H1 (cell line): ENCODE results near the gene STAG1. TPM values are rescaled to one million over a fixed set of nuclear protein-coding genes. Genes with fewer than 3 reads are reported as not detected.

Source experiments
- CTCF ChIA-PET: fragments of 300-600 bp; sonication (Branson Sonifier 250); formaldehyde crosslinking; loops from one replicate; lab custom pipeline; 2021; ENCODE audit not compliant: partially characterized antibody; lab: Charles Lee
- POLR2A ChIA-PET: fragments of 300-600 bp; sonication (Branson Sonifier 250); formaldehyde crosslinking; loops from one replicate; lab custom pipeline; 2021; ENCODE audit warnings: inconsistent platforms; ENCODE audit not compliant: partially characterized antibody; lab: Charles Lee
- DNase-seq, 2 experiments: peaks; one replicate each; pipeline versions ENCODE4 v3.0.0 to v3.0.0-alpha.2; 2010 to 2022; ENCODE audit warnings: low spot score in 2 of 2, low read depth in 1 of 2, mixed read lengths in 1 of 2
- FAIRE-seq: peaks from 2 replicates; lab custom pipeline; 2011; peaks lifted over from hg19 to GRCh38; lab: Jason Lieb, UNC
- H2AFZ ChIP-seq: 2 replicates; pipeline ENCODE4 v1.8.1; 2012; ENCODE audit warnings: low read length, inconsistent platforms
- H2AK5ac ChIP-seq: 2 replicates; pipeline ENCODE4 v1.6.1; 2013; ENCODE audit warnings: low read depth, low read length
- H2BK120ac ChIP-seq: replicated peaks from 2 replicates; pipeline ENCODE3; 2013; ENCODE audit warnings: low read depth, low read length, inconsistent platforms
- H2BK12ac ChIP-seq: 2 replicates; pipeline ENCODE4 v1.6.1; 2013; ENCODE audit warnings: low read depth, low read length
- H2BK15ac ChIP-seq: 2 replicates; pipeline ENCODE4 v1.6.1; 2013; ENCODE audit warnings: low read length
- H2BK20ac ChIP-seq: 2 replicates; pipeline ENCODE4 v1.6.1; 2013; ENCODE audit warnings: low read length
- H2BK5ac ChIP-seq: 2 replicates; pipeline ENCODE4 v1.6.1; 2013; ENCODE audit warnings: low read depth, low read length
- H3K14ac ChIP-seq: 2 replicates; pipeline ENCODE4 v1.6.1; 2013; ENCODE audit warnings: inconsistent platforms; ENCODE audit not compliant: insufficient read length
- H3K18ac ChIP-seq: 2 replicates; pipeline ENCODE4 v1.6.1; 2013; ENCODE audit warnings: low read length; ENCODE audit errors: extremely low read depth
- H3K23ac ChIP-seq: 2 replicates; pipeline ENCODE4 v1.6.1; 2013; ENCODE audit warnings: inconsistent platforms; ENCODE audit not compliant: insufficient read length
- H3K23me2 ChIP-seq: 2 replicates; pipeline ENCODE4 v1.6.1; 2013; ENCODE audit warnings: low read depth, low read length
- H3K27ac ChIP-seq: 2 replicates; pipeline ENCODE4 v1.6.1; 2011; ENCODE audit warnings: low read depth, low read length, inconsistent platforms
- H3K27me3 ChIP-seq, 4 experiments: replicated peaks in 1 of 4; 1 replicate in 1 of 4; 2 replicates in 3 of 4; pipeline versions ENCODE4 v1.6.1 to v1.8.1; 2011 to 2013; ENCODE audit warnings: low read length in 3 of 4, mild to moderate bottlenecking in 3 of 4, inconsistent platforms in 2 of 4, mixed read lengths in 2 of 4, moderate library complexity in 1 of 4; ENCODE audit not compliant: control insufficient read depth in 3 of 4, insufficient read depth in 3 of 4; ENCODE audit errors: extremely low read depth in 1 of 4
- H3K36me3 ChIP-seq, 4 experiments: 2 replicates each; pipeline versions ENCODE4 v1.6.1 to v1.8.1; 2011 to 2013; ENCODE audit warnings: mild to moderate bottlenecking in 4 of 4, low read length in 3 of 4, moderate library complexity in 2 of 4, control low read depth in 1 of 4, inconsistent platforms in 1 of 4; ENCODE audit not compliant: insufficient read depth in 4 of 4, control insufficient read depth in 2 of 4
- H3K4ac ChIP-seq: replicated peaks from 2 replicates; pipeline ENCODE3; 2013; ENCODE audit warnings: low read length, low read depth, mixed read lengths, inconsistent platforms; ENCODE audit not compliant: insufficient read length
- H3K4me1 ChIP-seq, 4 experiments: replicated peaks in 1 of 4; 1 replicate in 1 of 4; 2 replicates in 3 of 4; pipeline versions ENCODE4 v1.6.1 to v1.8.1; 2011 to 2013; ENCODE audit warnings: low read length in 3 of 4, inconsistent platforms in 2 of 4, mixed read lengths in 1 of 4; ENCODE audit not compliant: insufficient read depth in 4 of 4, control insufficient read depth in 3 of 4
- H3K4me2 ChIP-seq, 2 experiments: 2 replicates each; pipeline versions ENCODE4 v1.6.1 to v1.8.1; 2011 to 2013; ENCODE audit warnings: low read depth in 2 of 2, low read length in 2 of 2, control low read depth in 1 of 2, inconsistent platforms in 1 of 2, mild to moderate bottlenecking in 1 of 2; ENCODE audit not compliant: insufficient read depth in 1 of 2
- H3K4me3 ChIP-seq, 4 experiments: fragments of 200-600, 300-600 bp in 1 of 4; sonication (generic), shearing (Covaris generic), sonication (Bioruptor Twin) in 1 of 4; 2 replicates each; pipeline versions ENCODE4 v1.5.1 to v1.8.1; 2011 to 2016; ENCODE audit warnings: low read length in 4 of 4, low read depth in 3 of 4, control low read depth in 2 of 4, inconsistent platforms in 2 of 4, mild to moderate bottlenecking in 2 of 4, mixed read lengths in 1 of 4, moderate library complexity in 1 of 4; ENCODE audit not compliant: insufficient read depth in 2 of 4; ENCODE audit errors: extremely low read depth in 1 of 4
- H3K56ac ChIP-seq: replicated peaks from 2 replicates; pipeline ENCODE3; 2013; ENCODE audit warnings: low read depth, mild to moderate bottlenecking, mixed read lengths, low read length, inconsistent platforms; ENCODE audit not compliant: insufficient read length
- H3K79me1 ChIP-seq: 2 replicates; pipeline ENCODE4 v1.6.1; 2013; ENCODE audit warnings: low read depth, low read length, control low read depth
- H3K79me2 ChIP-seq, 2 experiments: 2 replicates each; pipeline versions ENCODE4 v1.6.1 to v1.8.1; 2012 to 2013; ENCODE audit warnings: low read length in 2 of 2, mild to moderate bottlenecking in 2 of 2, inconsistent platforms in 1 of 2; ENCODE audit not compliant: insufficient read depth in 2 of 2, control insufficient read depth in 1 of 2
- H3K9ac ChIP-seq, 4 experiments: replicated peaks in 1 of 4; 1 replicate in 1 of 4; 2 replicates in 3 of 4; pipeline versions ENCODE4 v1.6.1 to v1.8.1; 2011 to 2013; ENCODE audit warnings: low read depth in 3 of 4, low read length in 3 of 4, control low read depth in 2 of 4, mild to moderate bottlenecking in 2 of 4, moderate library complexity in 2 of 4, inconsistent platforms in 1 of 4; ENCODE audit errors: extremely low read depth in 1 of 4
- H3K9me3 ChIP-seq, 2 experiments: 2 replicates each; pipeline versions ENCODE4 v1.6.1 to v1.8.1; 2012 to 2013; ENCODE audit warnings: mild to moderate bottlenecking in 2 of 2, moderate library complexity in 2 of 2, control low read depth in 1 of 2, inconsistent platforms in 1 of 2, low read depth in 1 of 2, low read length in 1 of 2, mixed read lengths in 1 of 2; ENCODE audit not compliant: insufficient read depth in 2 of 2
- H4K20me1 ChIP-seq, 2 experiments: replicated peaks in 1 of 2; 2 replicates each; pipeline versions ENCODE3 to v1.8.1; 2011 to 2013; ENCODE audit warnings: inconsistent platforms in 2 of 2, low read length in 2 of 2, mild to moderate bottlenecking in 1 of 2; ENCODE audit not compliant: insufficient read depth in 2 of 2, control insufficient read depth in 1 of 2
- H4K5ac ChIP-seq: 2 replicates; pipeline ENCODE4 v1.6.1; 2013; ENCODE audit warnings: low read length, low read depth, mixed read lengths, inconsistent platforms; ENCODE audit not compliant: insufficient read length
- H4K8ac ChIP-seq: 2 replicates; pipeline ENCODE4 v1.8.0; 2013; ENCODE audit warnings: mild to moderate bottlenecking, moderate library complexity, low read length, inconsistent platforms; ENCODE audit not compliant: insufficient read depth; ENCODE audit errors: extremely low read depth
- H4K91ac ChIP-seq: replicated peaks from 2 replicates; pipeline ENCODE3; 2013; ENCODE audit warnings: low read length, mixed read lengths, inconsistent platforms; ENCODE audit not compliant: insufficient read length
- RXRA ChIP-seq: IDR thresholded peaks from 2 replicates; pipeline ENCODE4 v1.6.1; 2011; ENCODE audit warnings: low read depth, mild to moderate bottlenecking, low read length, moderate library complexity; ENCODE audit not compliant: insufficient read depth
- SP2 ChIP-seq: IDR thresholded peaks from 2 replicates; pipeline ENCODE4 v1.6.1; 2012; ENCODE audit warnings: mild to moderate bottlenecking, low read length, inconsistent platforms
- WGBS, 2 experiments: shearing (Covaris generic) in 1 of 2; methylation state at CpG; one replicate each; pipeline versions ENCODE4 v1.1.6 to v1.1.7; 2013 to 2015; ENCODE audit warnings: low lambda C conversion rate in 2 of 2, mixed read lengths in 2 of 2, inconsistent platforms in 1 of 2, low coverage in 1 of 2, missing lambda C conversion rate in 1 of 2; ENCODE audit not compliant: insufficient replicate concordance in 2 of 2, insufficient coverage in 1 of 2, insufficient read length in 1 of 2; ENCODE audit errors: extremely low coverage in 1 of 2, missing lambda C conversion rate in 1 of 2; 5-methylcytosine and 5-hydroxymethylcytosine counted together
- polyA plus RNA-seq, 7 experiments: library from polyadenylated mRNA; depleted of rRNA in 3 of 7; stranded (reverse) in 5 of 7; unstranded in 2 of 7; fragments of >200 nt in 5 of 7; fragments of 200-250 nt in 2 of 7; gene quantifications; 1 replicate in 5 of 7; 2 replicates in 1 of 7; 4 replicates in 1 of 7; pipeline versions ENCODE4 v1.2.1 to v1.2.3, GENCODE V29; 2011 to 2013; ENCODE audit warnings: missing spikeins in 2 of 7, mixed read lengths in 2 of 7
- total RNA-seq: library from RNA; stranded (reverse); fragmentation: NEBNext Ultra II Directional; extraction: Animal tissue kit (Norgen Biotek cat#: 25700); gene quantifications from 2 replicates; pipeline ENCODE4 v1.2.1, GENCODE V29; 2021

STAG1 gene
- total and polyA plus RNA-seq, 2 of the 8 experiments (the other 6 are each of a cell fraction or from before 2014, with no cell fraction given), result 4.6 to 23.4 TPM

GRCh38 chr3:136346486-136346885 lies 405.7 kb downstream of the STAG1 start:
- H3K9ac ChIP-seq, result no peak overlapping the region
- CTCF ChIA-PET, result interaction anchor here (0.9 to 1.0 kb wide), 3 partner anchors 22 to 45 kb away, joined by 3 read pairs; no protein-coding TSS in a partner anchor
- 93% methylated on average over 5 of the region's 5 CpGs; no CpG with 5 or more reads in 1 of the 2 experiments for WGBS, 2 experiments

More at GRCh38 chr3:136346486-136346885, 405.7 kb downstream of the STAG1 start:
- no peak overlapping the region for H3K23ac ChIP-seq
- H4K8ac ChIP-seq, result no peak overlapping the region
- H3K79me1 ChIP-seq, result no peaks in the 10 kb centered on the region
- no peak overlapping the region for H2BK120ac ChIP-seq
- TF ChIP-seq RXRA (no peak), SP2 (no peak)
- peaks cover 0 to 5% (median 0%) of the 10 kb centered on the region in 4 experiments; a peak in 3 of 7 replicates for H3K4me1 ChIP-seq
- no peaks in the 10 kb centered on the region for H3K79me2 ChIP-seq
- H2BK20ac ChIP-seq, result no peak overlapping the region
- H3K36me3 ChIP-seq, result peaks cover 0 to 7% (median 0%) of the 10 kb centered on the region in 4 experiments; a peak in 1 of 8 replicates
- no peak overlapping the region for H2BK5ac ChIP-seq
- H3K4me2 ChIP-seq, result no peak overlapping the region
- H4K91ac ChIP-seq, result no peak overlapping the region
- H2BK15ac ChIP-seq, result no peak overlapping the region
- H3K18ac ChIP-seq, result no peak overlapping the region
- H3K4ac ChIP-seq, result no peak overlapping the region
- FAIRE-seq (no peak), DNase-seq (no peak)
- no peak overlapping the region for H4K5ac ChIP-seq
- no peak overlapping the region for H2AK5ac ChIP-seq
- H3K56ac ChIP-seq, result no peak overlapping the region
- no peak overlapping the region for H3K4me3 ChIP-seq
- H3K23me2 ChIP-seq, result no peaks in the 10 kb centered on the region
- H4K20me1 ChIP-seq, result no peaks in the 10 kb centered on the region
- no peaks in the 10 kb centered on the region for H3K27me3 ChIP-seq
- no peak overlapping the region for H3K14ac ChIP-seq
- no peak overlapping the region for H2AFZ ChIP-seq
- no peak overlapping the region for H2BK12ac ChIP-seq
- H3K9me3 ChIP-seq, result no peaks in the 10 kb centered on the region
- POLR2A ChIA-PET, result interaction anchor here (1.7 kb wide), 1 partner anchor 150 kb away, joined by 4 read pairs; the partner anchor contains the start of gene MSL2
- H3K27ac ChIP-seq, result no peak overlapping the region
